DOHH2 (cell line): ENCODE results near the gene NOS1.
"Not testable (repeated sequence)": the region's sequence is repeated elsewhere in the genome, so short reads cannot be mapped to it uniquely, and the experiment has no call there.

Experiments used
- H3F3A ChIP-seq: fragments of 200-600 bp; sonication (generic), shearing (Covaris generic); 2 replicates; pipeline ENCODE4 v1.6.0; 2016; ENCODE audit warnings: antibody characterized with exemption, mild to moderate bottlenecking; ENCODE audit not compliant: control insufficient read depth, insufficient read depth
- H3K27ac ChIP-seq: fragments of 200-600 bp; sonication (generic); 2 replicates; pipeline ENCODE4 v1.5.1; 2014; ENCODE audit warnings: low read depth, mild to moderate bottlenecking, low read length, moderate library complexity
- H3K27me3 ChIP-seq: fragments of 200-600 bp; sonication (generic); 2 replicates; pipeline ENCODE4 v1.6.1; 2014; ENCODE audit warnings: mild to moderate bottlenecking, low read length, mixed read lengths; ENCODE audit not compliant: control insufficient read depth
- H3K36me3 ChIP-seq: fragments of 200-600 bp; sonication (generic); 2 replicates; pipeline ENCODE4 v1.6.1; 2014; ENCODE audit warnings: mild to moderate bottlenecking, low read length, moderate library complexity, mixed read lengths; ENCODE audit not compliant: control insufficient read depth
- H3K4me1 ChIP-seq: fragments of 200-600 bp; sonication (generic); 2 replicates; pipeline ENCODE4 v1.6.1; 2014; ENCODE audit warnings: mild to moderate bottlenecking, low read length, mixed read lengths; ENCODE audit not compliant: control insufficient read depth
- H3K4me2 ChIP-seq: fragments of 200-600 bp; sonication (generic); 2 replicates; pipeline ENCODE4 v1.6.0; 2014; ENCODE audit warnings: mild to moderate bottlenecking, low read length, moderate library complexity
- H3K4me3 ChIP-seq: fragments of 200-600 bp; sonication (generic); 2 replicates; pipeline ENCODE4 v1.5.1; 2014; ENCODE audit warnings: mild to moderate bottlenecking, low read length, mixed read lengths
- H3K79me2 ChIP-seq: fragments of 200-600 bp; sonication (generic); 2 replicates; pipeline ENCODE4 v1.6.1; 2014; ENCODE audit warnings: mild to moderate bottlenecking, low read length, mixed read lengths; ENCODE audit not compliant: control insufficient read depth
- H3K9me2 ChIP-seq: fragments of 200-600 bp; sonication (generic); replicated peaks from 2 replicates; pipeline ENCODE4 v1.6.1; 2014; ENCODE audit warnings: mild to moderate bottlenecking, low read length, mixed read lengths; ENCODE audit not compliant: control insufficient read depth
- H3K9me3 ChIP-seq: fragments of 200-600 bp; sonication (generic); 2 replicates; pipeline ENCODE4 v1.6.1; 2014; ENCODE audit warnings: antibody characterized with exemption, low read length, mixed read lengths; ENCODE audit not compliant: control insufficient read depth, insufficient read depth
- H4K20me1 ChIP-seq: fragments of 200-600 bp; sonication (generic); 2 replicates; pipeline ENCODE4 v1.6.0; 2014; ENCODE audit warnings: low read depth, mild to moderate bottlenecking, antibody characterized with exemption, low read length, moderate library complexity; ENCODE audit not compliant: control insufficient read depth, insufficient read depth
- EZH2phosphoT487 ChIP-seq: fragments of 200-600 bp; sonication (generic); IDR thresholded peaks from 2 replicates; pipeline ENCODE4 v1.6.1; 2017; ENCODE audit warnings: borderline replicate concordance, mild to moderate bottlenecking, antibody characterized with exemption, low read length, moderate library complexity, mixed read lengths
- TF ChIP-seq, protein P1 (sequence below): fragments of 200-600 bp; sonication (generic); IDR thresholded peaks from one replicate; pipeline ENCODE4 v1.5.1; 2014; ENCODE audit warnings: antibody characterized with exemption, mild to moderate bottlenecking, low read depth, low read length; ENCODE audit not compliant: poor library complexity, severe bottlenecking

The NOS1 gene

DNA sequence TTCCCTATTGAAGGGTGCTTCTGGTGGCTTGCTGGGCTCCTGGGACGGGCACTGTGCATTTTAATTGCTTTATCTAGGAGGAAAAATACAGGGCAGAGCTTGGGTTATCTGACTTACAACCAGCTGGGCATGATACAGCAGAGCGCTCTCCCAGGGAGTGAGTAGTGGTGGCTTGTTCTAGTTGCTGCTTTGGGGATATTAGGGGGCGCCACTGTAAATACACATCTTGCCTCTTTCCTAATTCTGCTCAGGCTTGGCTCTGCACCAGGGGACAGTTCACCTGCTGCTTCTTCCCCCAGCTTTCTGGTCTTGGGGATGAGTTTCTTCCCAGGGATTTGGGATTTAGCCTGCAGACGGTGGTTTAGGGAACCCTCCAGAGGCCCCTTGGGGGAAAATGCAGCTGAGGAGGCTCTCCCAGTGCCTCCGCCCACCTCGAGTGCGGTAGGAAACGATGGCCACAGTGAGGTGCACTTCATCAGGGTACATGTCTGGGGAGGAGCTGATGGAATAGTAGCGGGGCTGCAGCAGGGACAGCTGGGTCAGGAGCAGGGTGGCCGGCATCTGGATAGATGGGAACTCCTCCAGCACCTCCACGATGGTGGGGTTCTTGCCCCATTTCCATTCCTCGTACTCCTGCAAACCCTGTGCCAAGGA lies 134.3 kb downstream of the NOS1 start:
- Histone ChIP-seq H3K9me2 (no peaks in the 10 kb centered on the region), H3F3A (no peaks in the 10 kb centered on the region), H3K27ac (no peak overlapping the region), H3K36me3 (no peaks in the 10 kb centered on the region), H4K20me1 (no peaks in the 10 kb centered on the region), H3K9me3 (no peaks in the 10 kb centered on the region), H3K4me3 (no peak overlapping the region), H3K27me3 (no peaks in the 10 kb centered on the region), H3K4me1 (no peaks in the 10 kb centered on the region), H3K79me2 (no peaks in the 10 kb centered on the region), H3K4me2 (no peak overlapping the region)
- TF ChIP-seq, protein P1, sequence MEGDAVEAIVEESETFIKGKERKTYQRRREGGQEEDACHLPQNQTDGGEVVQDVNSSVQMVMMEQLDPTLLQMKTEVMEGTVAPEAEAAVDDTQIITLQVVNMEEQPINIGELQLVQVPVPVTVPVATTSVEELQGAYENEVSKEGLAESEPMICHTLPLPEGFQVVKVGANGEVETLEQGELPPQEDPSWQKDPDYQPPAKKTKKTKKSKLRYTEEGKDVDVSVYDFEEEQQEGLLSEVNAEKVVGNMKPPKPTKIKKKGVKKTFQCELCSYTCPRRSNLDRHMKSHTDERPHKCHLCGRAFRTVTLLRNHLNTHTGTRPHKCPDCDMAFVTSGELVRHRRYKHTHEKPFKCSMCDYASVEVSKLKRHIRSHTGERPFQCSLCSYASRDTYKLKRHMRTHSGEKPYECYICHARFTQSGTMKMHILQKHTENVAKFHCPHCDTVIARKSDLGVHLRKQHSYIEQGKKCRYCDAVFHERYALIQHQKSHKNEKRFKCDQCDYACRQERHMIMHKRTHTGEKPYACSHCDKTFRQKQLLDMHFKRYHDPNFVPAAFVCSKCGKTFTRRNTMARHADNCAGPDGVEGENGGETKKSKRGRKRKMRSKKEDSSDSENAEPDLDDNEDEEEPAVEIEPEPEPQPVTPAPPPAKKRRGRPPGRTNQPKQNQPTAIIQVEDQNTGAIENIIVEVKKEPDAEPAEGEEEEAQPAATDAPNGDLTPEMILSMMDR: no peak
- TF ChIP-seq EZH2phosphoT487: no peak

DNA sequence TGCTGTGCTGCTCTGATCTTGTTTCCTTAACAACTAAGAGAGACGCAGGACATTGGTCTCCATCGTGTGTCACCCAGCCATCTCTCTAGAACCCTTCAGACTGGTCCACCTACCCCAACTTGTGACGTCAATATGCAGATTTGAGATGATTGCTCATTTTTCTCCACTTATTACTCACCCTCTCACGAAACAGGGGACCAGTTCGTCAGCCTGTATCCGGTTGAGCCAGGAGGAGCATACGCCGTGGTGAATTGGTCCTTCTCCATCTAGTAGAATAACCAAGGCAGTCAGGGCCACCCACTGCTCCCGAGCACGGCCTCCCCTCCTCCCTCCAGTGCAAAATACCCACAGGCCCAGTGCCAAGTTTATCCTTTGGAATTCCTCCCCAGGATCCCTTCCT lies 134.9 kb downstream of the NOS1 start:
- Histone ChIP-seq H3K9me2 (no peaks in the 10 kb centered on the region), H4K20me1 (no peaks in the 10 kb centered on the region), H3K27ac (no peak overlapping the region), H3K27me3 (no peaks in the 10 kb centered on the region), H3K4me1 (no peaks in the 10 kb centered on the region), H3K4me2 (no peak overlapping the region), H3K9me3 (no peaks in the 10 kb centered on the region), H3K79me2 (no peaks in the 10 kb centered on the region), H3F3A (no peaks in the 10 kb centered on the region), H3K4me3 (no peak overlapping the region), H3K36me3 (no peaks in the 10 kb centered on the region)
- no peak for TF ChIP-seq EZH2phosphoT487
- TF ChIP-seq, protein P1: no peak

DNA sequence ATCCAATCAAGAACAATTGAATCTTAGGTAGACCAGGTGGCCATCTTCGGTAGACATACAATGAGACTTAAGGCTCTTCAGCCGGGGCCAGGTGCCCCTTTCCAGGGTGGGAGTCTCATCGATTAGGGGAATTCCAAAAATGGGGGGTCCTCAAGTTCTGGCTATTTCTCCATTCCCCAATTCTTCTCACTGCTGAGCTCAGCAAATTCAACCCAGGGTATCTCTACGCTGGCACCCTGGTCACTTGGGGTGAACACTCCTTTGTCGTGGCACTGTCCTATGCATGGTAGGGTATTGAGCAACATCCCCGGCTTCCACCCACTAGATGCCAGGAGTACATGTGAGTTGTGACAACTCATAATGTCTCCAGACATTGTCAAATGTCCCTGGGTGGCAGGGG lies 136.2 kb downstream of the NOS1 start:
- no peaks in the 10 kb centered on the region for H3K9me2 ChIP-seq
- no peaks in the 10 kb centered on the region for H3K36me3 ChIP-seq
- no peaks in the 10 kb centered on the region for H3F3A ChIP-seq
- no peaks in the 10 kb centered on the region for H3K4me1 ChIP-seq
- no peaks in the 10 kb centered on the region for H3K27me3 ChIP-seq
- TF ChIP-seq, protein P1: no peak
- no peak for TF ChIP-seq EZH2phosphoT487
- no peaks in the 10 kb centered on the region for H3K79me2 ChIP-seq
- H4K20me1 ChIP-seq: no peaks in the 10 kb centered on the region
- H3K9me3 ChIP-seq: no peaks in the 10 kb centered on the region
- no peak overlapping the region for H3K4me3 ChIP-seq
- no peak overlapping the region for H3K27ac ChIP-seq
- no peak overlapping the region for H3K4me2 ChIP-seq

DNA sequence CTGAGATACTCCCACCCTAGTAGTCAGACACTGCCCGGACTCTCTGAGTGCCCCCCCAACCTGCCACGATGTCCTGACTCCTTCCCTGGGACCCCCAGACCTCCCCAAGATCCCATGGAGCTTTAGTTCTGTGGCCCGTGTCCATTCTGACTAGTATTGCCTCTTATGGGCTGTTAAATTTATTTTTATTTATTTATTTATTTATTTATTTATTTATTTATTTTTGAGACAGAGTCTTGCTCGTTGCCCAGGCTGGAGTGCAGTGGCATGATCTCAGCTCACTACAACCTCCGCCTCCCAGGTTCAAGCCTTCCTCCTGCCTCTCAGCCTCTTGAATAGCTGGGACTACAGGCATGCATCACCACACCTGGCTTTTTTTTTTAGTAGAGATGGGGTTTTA lies 140.5 kb downstream of the NOS1 start:
- H3K79me2 ChIP-seq, H3K9me3 ChIP-seq, H3K4me3 ChIP-seq, H3K4me1 ChIP-seq, H3K27ac ChIP-seq, H3K9me2 ChIP-seq, H3K4me2 ChIP-seq, H3K36me3 ChIP-seq, H3K27me3 ChIP-seq, H4K20me1 ChIP-seq, H3F3A ChIP-seq: not testable (repeated sequence)
